Spleen (tissue), 7 donors: Measurements from ENCODE around the gene LBX2.

Experiments used
- CTCF ChIP-seq, 11 experiments: fragments of 200-600 bp in 7 of 11; fragments of 450-650 bp in 4 of 11; sonication (generic) in 4 of 11; IDR thresholded peaks in 8 of 11; conservative IDR thresholded peaks in 3 of 11; 1 replicate in 7 of 11; 2 replicates in 4 of 11; pipeline versions ENCODE4 v1.4.0 to v1.8.0; 2016 to 2021; ENCODE audit warnings: antibody characterized with exemption in 11 of 11, inconsistent platforms in 4 of 11, mild to moderate bottlenecking in 1 of 11
- POLR2A ChIP-seq, 3 donors: fragments of 450-650 bp; IDR thresholded peaks; one replicate each; pipeline ENCODE4 v1.5.1; 2017; ENCODE audit warnings: antibody characterized with exemption in 3 of 3, mild to moderate bottlenecking in 1 of 3
- donor health status: DM: no; HTN: no; CAD: no; lungs with moderate emphysema.
- donor health status: DM: no; HTN: no; CAD: no.
- donor health status: DM: no; HTN: no; CAD: no.

GRCh38 chr2:74498500-74499266 lies 720 bp downstream of the LBX2 start:
- TF ChIP-seq POLR2A (IDR thresholded peaks at IDR 0.05) (no peak), CTCF (IDR thresholded peaks at IDR 0.05 in 8 of 11, conservative IDR thresholded peaks at IDR 0.05 in 3 of 11) (no peak)
